Mammary epithelial cell (primary cell): Measurements from ENCODE around the gene TCF4.

Source experiments
- CTCF ChIP-seq, 2 donors: IDR thresholded peaks in 1 of 2; conservative IDR thresholded peaks in 1 of 2; 2 replicates each; pipeline ENCODE4 v1.5.1; 2011 to 2012; ENCODE audit warnings: inconsistent platforms in 2 of 2, low read length in 2 of 2, mild to moderate bottlenecking in 2 of 2, control low read depth in 1 of 2, low read depth in 1 of 2; ENCODE audit not compliant: insufficient read depth in 1 of 2; ENCODE audit errors: extremely low read depth in 1 of 2
- EZH2 ChIP-seq: IDR thresholded peaks from 2 replicates; pipeline ENCODE4 v1.6.1; 2012; ENCODE audit warnings: low read length, inconsistent platforms, borderline replicate concordance

DNA sequence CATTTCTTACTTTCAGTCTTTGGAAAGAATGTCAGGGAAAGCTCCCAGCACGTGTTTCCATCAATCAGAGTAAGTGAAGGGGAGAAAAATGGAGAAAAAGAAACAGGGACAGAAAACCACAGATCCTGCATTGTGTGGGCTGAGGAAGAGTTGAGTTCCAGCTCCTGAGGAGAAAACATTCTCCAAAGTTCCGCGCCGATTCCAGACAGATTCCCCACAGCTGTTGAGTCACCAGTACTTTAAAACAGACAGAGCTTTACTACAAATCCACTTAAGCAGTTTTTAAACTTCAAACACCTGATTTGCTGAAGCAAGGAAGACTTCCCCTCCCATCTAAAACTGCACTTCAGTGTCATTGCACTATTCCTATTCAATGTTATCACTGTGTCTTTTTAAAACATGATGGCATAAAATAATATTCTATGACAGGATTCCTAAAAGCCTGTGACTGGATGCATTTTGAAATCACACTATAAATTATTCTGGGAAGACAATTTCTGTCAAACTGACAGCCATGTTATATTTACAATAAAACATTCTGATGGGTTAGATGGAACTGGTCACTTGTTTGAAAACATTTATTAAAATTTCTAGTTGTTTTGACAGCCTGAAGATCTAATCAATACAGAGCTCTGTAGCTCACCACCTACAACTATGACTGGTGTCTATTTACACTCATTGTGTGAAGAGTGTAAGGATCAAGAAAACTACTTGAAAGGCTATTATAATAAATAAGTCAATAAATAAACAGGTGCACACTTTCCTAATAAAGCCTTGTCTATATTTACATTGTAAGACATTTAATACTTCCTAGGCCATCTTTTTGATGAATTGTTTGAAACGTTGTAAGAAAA lies 40.9 kb downstream of the TCF4 start:
- no peak for TF ChIP-seq EZH2
- no peak for TF ChIP-seq CTCF (conservative IDR thresholded peaks at IDR 0.05 in 1 of 2, IDR thresholded peaks at IDR 0.05 in 1 of 2; ENCODE audit: extremely low read depth in 1 of 2, insufficient read depth in 1 of 2, low read depth in 1 of 2, low read length in 2 of 2)
